H1 (cell line): Measurements from ENCODE around the gene TVP23A.

ENCODE experiments used
- BRCA1 ChIP-seq: IDR thresholded peaks from 2 replicates; pipeline ENCODE4 v1.6.1; 2012; ENCODE audit warnings: low read depth, low read length, improper control_type of control experiment
- CREB1 ChIP-seq: IDR thresholded peaks from 2 replicates; pipeline ENCODE4 v1.6.1; 2012; ENCODE audit warnings: inconsistent platforms
- POLR2A ChIP-seq, 2 experiments: IDR thresholded peaks; 1 replicate in 1 of 2; 2 replicates in 1 of 2; pipeline ENCODE4 v1.6.1; 2011; ENCODE audit warnings: low read depth in 2 of 2, low read length in 2 of 2, mild to moderate bottlenecking in 2 of 2; ENCODE audit errors: control extremely low read depth in 1 of 2
- RFX5 ChIP-seq: IDR thresholded peaks from 2 replicates; pipeline ENCODE4 v1.6.1; 2011; ENCODE audit warnings: low read depth, low read length, improper control_type of control experiment, borderline replicate concordance
- SIN3A ChIP-seq, 2 experiments: IDR thresholded peaks in 1 of 2; conservative IDR thresholded peaks in 1 of 2; 2 replicates each; pipeline ENCODE4 v1.6.1; 2011 to 2012; ENCODE audit warnings: low read length in 2 of 2, improper control_type of control experiment in 1 of 2, low read depth in 1 of 2, mild to moderate bottlenecking in 1 of 2
- SIRT6 ChIP-seq: IDR thresholded peaks from one replicate; pipeline ENCODE4 v1.7.1; 2012; ENCODE audit warnings: low read length, inconsistent platforms
- TBP ChIP-seq: IDR thresholded peaks from 2 replicates; pipeline ENCODE4 v1.6.1; 2011; ENCODE audit warnings: low read depth, low read length, improper control_type of control experiment
- TF ChIP-seq, protein P1 (sequence below), 3 experiments: IDR thresholded peaks; 1 replicate in 2 of 3; 2 replicates in 1 of 3; pipeline versions ENCODE4 v1.5.1 to v1.6.1; 2011; ENCODE audit warnings: low read length in 3 of 3, mild to moderate bottlenecking in 3 of 3, inconsistent platforms in 2 of 3, low read depth in 1 of 3, moderate library complexity in 1 of 3; ENCODE audit not compliant: insufficient read depth in 1 of 3; ENCODE audit errors: control extremely low read depth in 1 of 3
- TF ChIP-seq, protein P2 (sequence below): IDR thresholded peaks from 2 replicates; pipeline ENCODE4 v1.6.1; 2012; ENCODE audit warnings: inconsistent platforms
- TF ChIP-seq, protein P3 (sequence below): IDR thresholded peaks from 2 replicates; pipeline ENCODE4 v1.6.1; 2012; ENCODE audit warnings: low read length, inconsistent platforms
- TF ChIP-seq, protein P4 (sequence below): IDR thresholded peaks from 2 replicates; pipeline ENCODE4 v1.6.1; 2012; ENCODE audit warnings: inconsistent platforms

DNA sequence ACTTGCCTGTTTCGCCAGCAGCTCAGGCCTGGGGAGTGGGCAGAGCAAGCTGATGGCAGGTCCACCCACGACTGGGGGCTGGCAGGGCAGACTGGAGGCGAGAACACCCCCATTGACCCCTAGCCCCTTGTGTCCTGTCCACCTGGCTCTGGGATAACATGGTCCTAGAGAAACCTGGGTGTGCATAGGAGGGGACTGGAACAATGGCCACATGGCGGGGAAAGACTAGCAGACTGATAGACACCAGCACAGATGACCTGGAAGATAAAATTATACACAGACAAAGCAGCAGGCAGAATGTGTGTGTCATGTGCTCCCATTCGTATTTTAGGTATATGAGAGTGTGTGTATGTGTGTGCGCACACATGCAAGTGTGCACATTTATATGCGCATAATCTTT is 51.5 kb downstream of the TVP23A start:
- TF ChIP-seq, protein P1, sequence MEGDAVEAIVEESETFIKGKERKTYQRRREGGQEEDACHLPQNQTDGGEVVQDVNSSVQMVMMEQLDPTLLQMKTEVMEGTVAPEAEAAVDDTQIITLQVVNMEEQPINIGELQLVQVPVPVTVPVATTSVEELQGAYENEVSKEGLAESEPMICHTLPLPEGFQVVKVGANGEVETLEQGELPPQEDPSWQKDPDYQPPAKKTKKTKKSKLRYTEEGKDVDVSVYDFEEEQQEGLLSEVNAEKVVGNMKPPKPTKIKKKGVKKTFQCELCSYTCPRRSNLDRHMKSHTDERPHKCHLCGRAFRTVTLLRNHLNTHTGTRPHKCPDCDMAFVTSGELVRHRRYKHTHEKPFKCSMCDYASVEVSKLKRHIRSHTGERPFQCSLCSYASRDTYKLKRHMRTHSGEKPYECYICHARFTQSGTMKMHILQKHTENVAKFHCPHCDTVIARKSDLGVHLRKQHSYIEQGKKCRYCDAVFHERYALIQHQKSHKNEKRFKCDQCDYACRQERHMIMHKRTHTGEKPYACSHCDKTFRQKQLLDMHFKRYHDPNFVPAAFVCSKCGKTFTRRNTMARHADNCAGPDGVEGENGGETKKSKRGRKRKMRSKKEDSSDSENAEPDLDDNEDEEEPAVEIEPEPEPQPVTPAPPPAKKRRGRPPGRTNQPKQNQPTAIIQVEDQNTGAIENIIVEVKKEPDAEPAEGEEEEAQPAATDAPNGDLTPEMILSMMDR (IDR thresholded peaks at IDR 0.05; ENCODE audit: control extremely low read depth in 1 of 3, insufficient read depth in 1 of 3, low read depth in 1 of 3, low read length in 3 of 3) = no peak
- no peak for TF ChIP-seq RFX5
- no peak for TF ChIP-seq SIN3A (conservative IDR thresholded peaks at IDR 0.05 in 1 of 2, IDR thresholded peaks at IDR 0.05 in 1 of 2; ENCODE audit: low read depth in 1 of 2, low read length in 2 of 2)
- no peak for TF ChIP-seq POLR2A (IDR thresholded peaks at IDR 0.05; ENCODE audit: control extremely low read depth in 1 of 2, low read depth in 2 of 2, low read length in 2 of 2)
- TF ChIP-seq, protein P2, sequence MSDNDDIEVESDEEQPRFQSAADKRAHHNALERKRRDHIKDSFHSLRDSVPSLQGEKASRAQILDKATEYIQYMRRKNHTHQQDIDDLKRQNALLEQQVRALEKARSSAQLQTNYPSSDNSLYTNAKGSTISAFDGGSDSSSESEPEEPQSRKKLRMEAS = no peak
- TF ChIP-seq, protein P3, sequence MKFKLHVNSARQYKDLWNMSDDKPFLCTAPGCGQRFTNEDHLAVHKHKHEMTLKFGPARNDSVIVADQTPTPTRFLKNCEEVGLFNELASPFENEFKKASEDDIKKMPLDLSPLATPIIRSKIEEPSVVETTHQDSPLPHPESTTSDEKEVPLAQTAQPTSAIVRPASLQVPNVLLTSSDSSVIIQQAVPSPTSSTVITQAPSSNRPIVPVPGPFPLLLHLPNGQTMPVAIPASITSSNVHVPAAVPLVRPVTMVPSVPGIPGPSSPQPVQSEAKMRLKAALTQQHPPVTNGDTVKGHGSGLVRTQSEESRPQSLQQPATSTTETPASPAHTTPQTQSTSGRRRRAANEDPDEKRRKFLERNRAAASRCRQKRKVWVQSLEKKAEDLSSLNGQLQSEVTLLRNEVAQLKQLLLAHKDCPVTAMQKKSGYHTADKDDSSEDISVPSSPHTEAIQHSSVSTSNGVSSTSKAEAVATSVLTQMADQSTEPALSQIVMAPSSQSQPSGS = no peak
- no peak for TF ChIP-seq BRCA1
- TF ChIP-seq, protein P4, sequence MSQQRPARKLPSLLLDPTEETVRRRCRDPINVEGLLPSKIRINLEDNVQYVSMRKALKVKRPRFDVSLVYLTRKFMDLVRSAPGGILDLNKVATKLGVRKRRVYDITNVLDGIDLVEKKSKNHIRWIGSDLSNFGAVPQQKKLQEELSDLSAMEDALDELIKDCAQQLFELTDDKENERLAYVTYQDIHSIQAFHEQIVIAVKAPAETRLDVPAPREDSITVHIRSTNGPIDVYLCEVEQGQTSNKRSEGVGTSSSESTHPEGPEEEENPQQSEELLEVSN = no peak
- TF ChIP-seq CREB1 = no peak
- TF ChIP-seq TBP = no peak
- no peak for TF ChIP-seq SIRT6
